ENCODE data around the gene CREB3L2. TPM values are rescaled to one million over a fixed set of nuclear protein-coding genes. Genes with fewer than 3 reads are reported as not detected.

Gene CREB3L2
- total and polyA plus RNA-seq, 7 donors = 2.2 to 14.7 (median 6.7) TPM

GRCh38 chr7:138024765-138025164, 22.9 kb upstream of the CREB3L2 start:
- no peak for TF ChIP-seq CTCF (IDR thresholded peaks at IDR 0.05)
- H3K27ac ChIP-seq = no peak overlapping the region
- DNase-seq = no peak
- no peaks in the 10 kb centered on the region for H3K36me3 ChIP-seq (ENCODE audit: insufficient read depth in 1 of 2, low read depth in 1 of 2)
- 83 to 85% (median 84%) methylated on average over 4 of the region's 4 CpGs for WGBS, 3 donors
- intact Hi-C loops (cut with DNase I) = no loop called here
- no peak overlapping the region for H3K4me3 ChIP-seq
- ATAC-seq = no peak
- peaks cover 0 to 3% (median 0%) of the 10 kb centered on the region in 3 donors for H3K27me3 ChIP-seq (ENCODE audit: insufficient read depth in 3 of 3, low read length in 2 of 3)
- H3K4me1 ChIP-seq = no peaks in the 10 kb centered on the region
- no peaks in the 10 kb centered on the region for H3K9me3 ChIP-seq

GRCh38 chr7:138024343-138024691, 22.4 kb upstream of the CREB3L2 start:
- no peak for TF ChIP-seq CTCF (IDR thresholded peaks at IDR 0.05)
- intact Hi-C loops (cut with DNase I) = no loop called here
- no peaks in the 10 kb centered on the region for H3K4me1 ChIP-seq

GRCh38 chr7:138023618-138024342, 21.9 kb upstream of the CREB3L2 start:
- Histone ChIP-seq H3K4me1 (no peaks in the 10 kb centered on the region), H3K27me3 (ENCODE audit: insufficient read depth in 3 of 3, low read length in 2 of 3) (peaks cover 0 to 3% (median 0%) of the 10 kb centered on the region in 3 donors), H3K36me3 (ENCODE audit: insufficient read depth in 1 of 2, low read depth in 1 of 2) (no peaks in the 10 kb centered on the region), H3K4me3 (no peak overlapping the region), H3K9me3 (no peaks in the 10 kb centered on the region), H3K27ac (no peak overlapping the region)
- WGBS, 3 donors = 76 to 83% (median 80%) methylated on average over 3 of the region's 3 CpGs
- DNase-seq (no peak), ATAC-seq (no peak)
- intact Hi-C loops (cut with DNase I) = no loop called here
- no peak for TF ChIP-seq CTCF (IDR thresholded peaks at IDR 0.05)

More at GRCh38 chr7:138024343-138024691, 22.4 kb upstream of the CREB3L2 start:
- DNase-seq (no peak), ATAC-seq (no peak)
- Histone ChIP-seq H3K27ac (no peak overlapping the region), H3K4me3 (no peak overlapping the region), H3K9me3 (no peaks in the 10 kb centered on the region), H3K27me3 (ENCODE audit: insufficient read depth in 3 of 3, low read length in 2 of 3) (peaks cover 0 to 3% (median 0%) of the 10 kb centered on the region in 3 donors), H3K36me3 (ENCODE audit: insufficient read depth in 1 of 2, low read depth in 1 of 2) (no peaks in the 10 kb centered on the region)

GRCh38 chr7:138021889-138022288, 20.0 kb upstream of the CREB3L2 start:
- TF ChIP-seq CTCF (IDR thresholded peaks at IDR 0.05) = no peak
- whole genome bisulfite sequencing, 3 donors = 81 to 90% (median 85%) methylated on average over 4 to 6 of the region's 6 CpGs
- no peaks in the 10 kb centered on the region for H3K9me3 ChIP-seq
- DNase-seq = no peak
- intact Hi-C loops (cut with DNase I) = no loop called here
- no peaks in the 10 kb centered on the region for H3K4me1 ChIP-seq
- peaks cover 0 to 3% (median 0%) of the 10 kb centered on the region in 3 donors for H3K27me3 ChIP-seq (ENCODE audit: insufficient read depth in 3 of 3, low read length in 2 of 3)
- H3K4me3 ChIP-seq = no peak overlapping the region
- no peak for ATAC-seq
- no peak overlapping the region for H3K27ac ChIP-seq
- no peaks in the 10 kb centered on the region for H3K36me3 ChIP-seq (ENCODE audit: insufficient read depth in 1 of 2, low read depth in 1 of 2)

GRCh38 chr7:138017992-138018391, 16.1 kb upstream of the CREB3L2 start:
- WGBS, 3 donors = 85 to 97% (median 91%) methylated on average over 1 of the region's 1 CpG
- no peaks in the 10 kb centered on the region for H3K4me1 ChIP-seq
- no peak overlapping the region for H3K27ac ChIP-seq
- no peak for DNase-seq
- H3K36me3 ChIP-seq (ENCODE audit: insufficient read depth in 1 of 2, low read depth in 1 of 2) = no peaks in the 10 kb centered on the region
- intact Hi-C loops (cut with DNase I) = no loop called here
- no peak for ATAC-seq
- no peaks in the 10 kb centered on the region for H3K9me3 ChIP-seq
- H3K27me3 ChIP-seq (ENCODE audit: insufficient read depth in 3 of 3, low read length in 2 of 3) = no peaks in the 10 kb centered on the region
- no peak overlapping the region for H3K4me3 ChIP-seq
- no peak for TF ChIP-seq CTCF (IDR thresholded peaks at IDR 0.05)

All from psoas muscle (tissue), 8 donors.